Measurements from ENCODE around the gene C5orf47.
A peak's percentile ranks its signal among the peaks of the same experiment; 100 is the strongest.
"Not testable (repeated sequence)": the region's sequence is repeated elsewhere in the genome, so short reads cannot be mapped to it uniquely, and the experiment has no call there.

Gene C5orf47

GRCh38 chr5:173970878-173971650, 17.9 kb upstream of the C5orf47 start:
- DNase-seq, result no peak

- no peak for DNase-seq
These were observed 17.2 kb upstream of the C5orf47 start for GRCh38 chr5:173971681-173972345.

GRCh38 chr5:173972607-173972924, 16.4 kb upstream of the C5orf47 start:
- DNase-seq, result no peak

- peak; percentile 75 for DNase-seq
These were observed 15.9 kb upstream of the C5orf47 start for GRCh38 chr5:173972925-173973615.

DNA sequence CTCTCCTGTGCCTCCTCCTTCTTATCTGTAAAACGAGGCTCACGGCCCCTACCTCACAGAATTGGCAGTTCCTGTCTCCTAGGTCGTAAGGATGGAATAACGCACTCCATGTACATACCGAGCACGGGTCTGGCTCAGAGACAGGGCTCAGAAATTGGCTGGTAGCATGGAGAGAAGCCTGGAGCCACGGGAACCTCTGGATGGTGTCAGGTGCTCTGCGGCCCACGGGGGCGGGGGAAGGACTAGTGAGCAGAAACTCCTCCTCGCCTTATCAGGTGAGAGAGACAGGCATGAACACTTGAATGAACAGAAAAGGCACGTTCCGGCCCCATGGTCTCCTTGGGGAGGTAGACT, 15.4 kb upstream of the C5orf47 start:
- DNase-seq, result no peak

GRCh38 chr5:173974688-173975239, 14.2 kb upstream of the C5orf47 start:
- no peak for DNase-seq

DNA sequence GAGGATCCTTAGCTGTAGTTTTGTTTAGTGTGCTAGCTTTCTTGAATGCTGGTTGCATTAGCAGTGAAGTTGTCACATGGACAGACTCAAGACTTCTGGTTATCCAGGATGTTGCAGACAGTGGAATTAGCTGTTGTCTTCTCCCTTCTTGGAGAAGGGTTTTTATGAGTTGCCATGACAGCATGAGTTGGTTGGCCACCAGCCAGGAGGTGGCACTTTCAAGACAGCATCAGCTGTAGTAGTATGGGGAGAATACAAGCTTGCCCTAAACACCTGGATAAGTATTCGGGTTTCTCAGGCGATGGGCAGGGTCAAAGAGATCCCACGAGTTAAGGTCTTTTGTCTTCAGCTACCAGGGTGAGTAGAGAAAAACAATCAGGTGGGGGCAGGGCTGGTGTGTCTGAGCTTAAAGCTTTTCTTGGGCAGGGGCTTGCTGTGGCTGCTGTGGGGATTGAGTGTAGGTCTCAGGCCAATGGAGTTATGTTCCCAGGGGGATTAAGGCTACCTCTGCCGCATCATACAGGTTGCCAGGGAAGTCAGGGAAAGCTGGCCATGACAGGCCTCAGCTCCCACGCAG, 7.7 kb upstream of the C5orf47 start:
- DNase-seq, result no peak

DNA sequence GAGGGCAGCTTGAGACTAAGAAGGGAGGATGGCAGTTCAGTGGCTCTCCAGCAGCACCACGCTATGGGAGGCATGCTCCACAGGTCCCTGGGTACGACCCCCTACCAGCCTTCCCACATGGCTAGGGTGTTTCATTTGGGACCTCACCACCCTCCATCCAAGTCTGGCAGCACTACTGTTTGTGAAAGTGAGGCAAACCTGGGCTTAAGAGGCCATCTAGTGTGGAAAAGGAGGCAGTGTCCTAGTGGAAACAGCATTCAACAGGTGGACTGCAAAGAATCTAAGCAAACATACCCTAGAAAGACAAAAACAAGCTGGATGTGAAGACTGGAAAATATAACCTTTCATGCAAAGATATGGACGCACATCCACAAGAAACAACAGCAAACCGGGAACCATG, 4.8 kb upstream of the C5orf47 start:
- no peak for DNase-seq

DNA sequence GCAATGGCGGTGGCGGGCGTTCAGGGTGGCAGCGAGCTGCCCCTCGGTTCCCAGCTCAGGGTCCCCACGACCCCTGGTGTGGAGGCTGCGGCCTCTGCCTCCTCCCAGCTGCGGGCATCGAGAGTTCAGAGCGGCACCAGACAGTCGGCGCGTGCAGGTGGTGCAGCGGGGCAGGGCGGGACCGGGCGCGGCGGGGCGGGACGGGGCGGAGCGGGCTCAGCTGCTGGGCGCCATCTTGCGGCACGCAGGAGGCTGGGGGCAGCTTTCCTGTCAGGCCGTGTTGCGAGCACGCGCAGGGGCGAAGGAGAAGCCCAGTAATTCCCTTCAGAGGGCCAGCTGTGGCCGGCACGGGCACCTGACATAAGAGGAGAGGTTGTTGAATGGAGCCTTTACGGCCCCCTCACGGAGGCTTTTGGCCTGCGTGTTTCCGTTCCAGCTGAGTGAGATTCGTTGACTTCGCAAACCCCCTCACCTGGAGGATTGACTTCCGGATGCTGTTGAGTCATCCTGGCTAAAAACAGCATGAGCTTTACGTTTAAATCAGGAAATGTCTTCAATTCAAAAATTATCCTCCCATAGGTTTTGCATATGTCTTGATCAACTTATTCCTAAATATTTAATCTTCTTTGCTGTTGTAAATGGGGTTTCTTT, 587 bp downstream of the C5orf47 start:
- DNase-seq, result no peak

- DNase-seq, result no peak
These were observed 8.4 kb downstream of the C5orf47 start for GRCh38 chr5:173997331-173997730.

- no peak for DNase-seq
These were observed 9.6 kb downstream of the C5orf47 start for GRCh38 chr5:173998531-173998930.

DNA sequence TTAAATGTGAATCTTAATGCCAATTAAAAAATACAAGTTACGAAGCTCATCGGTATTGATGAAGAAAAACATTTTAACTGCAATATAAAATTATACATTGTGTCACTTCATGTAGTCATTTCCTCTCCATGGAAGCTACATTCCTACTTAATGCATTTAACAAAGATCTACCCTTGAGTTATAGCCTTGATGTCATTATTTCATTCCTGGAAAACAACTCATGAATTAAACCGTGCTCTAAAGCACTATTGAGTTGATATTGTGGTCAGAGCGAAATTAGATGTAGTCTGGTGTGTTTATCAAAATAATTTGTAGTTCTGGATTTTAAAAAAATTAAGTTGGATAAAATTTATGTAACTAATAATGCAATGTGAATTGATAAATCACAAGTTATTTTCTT, 11.1 kb downstream of the C5orf47 start:
- DNase-seq, result no peak

GRCh38 chr5:174003795-174004194, 14.8 kb downstream of the C5orf47 start:
- DNase-seq, result no peak

GRCh38 chr5:174008922-174009321, 20.0 kb downstream of the C5orf47 start:
- no peak for DNase-seq

GRCh38 chr5:174010365-174010764, 21.4 kb downstream of the C5orf47 start:
- DNase-seq, result no peak

- DNase-seq, result no peak
These were observed 22.5 kb downstream of the C5orf47 start for GRCh38 chr5:174011441-174011840.

- not testable (repeated sequence) for DNase-seq
These were observed 31.3 kb downstream of the C5orf47 start for GRCh38 chr5:174020069-174020927.

GRCh38 chr5:174020928-174021304, 31.9 kb downstream of the C5orf47 start:
- no peak for DNase-seq

DNA sequence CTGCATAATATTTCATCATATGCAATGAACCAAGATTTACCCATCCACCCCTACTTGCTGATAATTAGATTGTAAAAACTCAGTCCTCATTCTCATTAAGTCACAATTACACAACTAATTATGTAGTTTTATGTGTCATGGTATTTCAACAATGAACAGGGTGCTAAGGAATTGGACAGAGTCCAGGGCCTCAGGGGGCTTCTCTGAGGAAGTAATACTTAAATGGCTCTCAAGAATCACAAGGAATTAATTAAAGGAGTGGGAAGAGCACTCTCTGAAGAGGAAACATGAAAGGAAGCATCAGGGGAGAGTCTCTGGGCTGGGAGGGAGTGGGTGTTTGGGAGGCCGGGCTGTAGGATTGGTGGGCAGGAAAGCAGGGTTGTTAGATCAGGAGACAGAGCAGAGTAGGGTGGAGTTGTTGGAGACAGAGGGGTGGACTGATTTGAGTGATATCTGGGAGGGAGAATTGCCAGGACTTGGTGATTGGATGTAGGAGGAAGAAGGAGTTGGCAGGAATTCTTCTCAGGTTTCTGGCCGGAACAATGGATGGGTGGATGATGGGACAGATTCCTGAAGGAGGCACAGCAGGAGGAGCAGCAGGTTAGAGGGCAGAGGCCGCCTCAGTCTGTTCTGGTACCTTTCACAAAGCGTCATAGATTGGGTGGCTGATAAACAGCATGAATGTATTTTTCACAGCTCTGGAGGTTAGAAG, 33.6 kb downstream of the C5orf47 start:
- DNase-seq, result no peak

DNA sequence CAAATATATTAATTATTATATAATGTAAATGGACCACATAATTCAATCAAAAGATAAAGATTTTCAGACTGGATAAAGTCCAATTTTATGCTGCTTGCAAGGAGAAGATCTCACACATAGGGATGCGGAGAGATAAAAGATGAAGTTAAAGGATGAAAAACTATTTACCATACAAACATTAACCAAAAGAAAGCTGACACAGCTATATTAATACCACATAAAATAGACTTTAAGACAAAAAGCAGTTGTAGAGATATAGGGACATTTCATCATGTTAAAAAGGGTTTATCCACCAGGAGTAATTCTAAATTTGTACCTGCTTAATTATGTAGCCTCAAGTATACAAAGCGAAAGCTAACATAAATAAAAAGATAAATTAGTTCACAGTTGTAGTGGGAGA, 41.3 kb downstream of the C5orf47 start:
- no peak for DNase-seq

Data from activated CD4-positive, alpha-beta T cell treated with anti-CD3 and anti-CD28 coated beads, Interleukin-2, amount 50 U/mL, for 1 hour (primary cell).